Activated CD4-positive, alpha-beta T cell treated with anti-CD3 and anti-CD28 coated beads for 36 hours (primary cell): ENCODE results near the gene HDDC3. TPM values are rescaled to one million over a fixed set of nuclear protein-coding genes. Genes with fewer than 3 reads are reported as not detected.

Experiments
- ATAC-seq: fragments of 200-7000 bp; cut with Tn5 transposase; one replicate; pipeline ENCODE4 v1.10.0; 2021; ENCODE audit warnings: mild to moderate bottlenecking, moderate library complexity
- CTCF ChIA-PET: fragments of 350-600 bp; sonication (Branson Sonifier 250); formaldehyde crosslinking; loops from one replicate; lab custom pipeline; 2021; ENCODE audit warnings: antibody characterized with exemption; lab: Charles Lee
- POLR2A ChIA-PET: fragments of 350-600 bp; sonication (Branson Sonifier 250); formaldehyde crosslinking; loops from one replicate; lab custom pipeline; 2021; ENCODE audit warnings: antibody characterized with exemption, inconsistent platforms; lab: Charles Lee
- DNase-seq: peaks from one replicate; pipeline ENCODE4 v3.0.0-alpha.2; 2020
- H3K27ac Mint-ChIP-seq: one replicate; pipeline ENCODE4 v1.8.0; 2021; ENCODE audit warnings: mixed read lengths
- H3K27me3 Mint-ChIP-seq: one replicate; pipeline ENCODE4 v1.8.0; 2021; ENCODE audit warnings: mixed read lengths
- H3K36me3 Mint-ChIP-seq: one replicate; pipeline ENCODE4 v1.8.0; 2021; ENCODE audit warnings: low read depth, mixed read lengths
- H3K4me1 Mint-ChIP-seq: one replicate; pipeline ENCODE4 v1.8.0; 2021; ENCODE audit warnings: mixed read lengths
- H3K4me3 Mint-ChIP-seq: one replicate; pipeline ENCODE4 v1.8.0; 2021; ENCODE audit warnings: mild to moderate bottlenecking, moderate library complexity, mixed read lengths
- H3K9me3 Mint-ChIP-seq: one replicate; pipeline ENCODE4 v1.8.0; 2021; ENCODE audit warnings: low read depth, mixed read lengths
- intact Hi-C, 2 experiments: fragments of 100-400 bp; cut with DNase I in 1 of 2; cut with micrococcal nuclease in 1 of 2; formaldehyde crosslinking; loops; one replicate each; pipeline versions ENCODE4 v1.14.2 to v1.15.1; 2022 to 2024; cut with DNase I, micrococcal nuclease
- total RNA-seq, 2 experiments: library from RNA; stranded (reverse); gene quantifications; one replicate each; pipeline ENCODE4 v1.2.3, GENCODE V29; 2021

The HDDC3 gene
- total RNA-seq, 2 experiments from 2014 or later, result 34.2 to 41.2 TPM

GRCh38 chr15:90942354-90943120 is 10.2 kb upstream of the HDDC3 start:
- CTCF ChIA-PET, result interaction anchor here (0.6 to 5.1 kb wide), 4 partner anchors 9 to 84 kb away, joined by 3 to 42 read pairs (median 5); partner anchors contain the start of genes HDDC3 and UNC45A
- peaks cover 42% of the 10 kb centered on the region for H3K36me3 Mint-ChIP-seq
- POLR2A ChIA-PET, result interaction anchor here (1.4 kb wide), 1 partner anchor 11 kb away, joined by 6 read pairs; no protein-coding TSS in a partner anchor
- intact Hi-C loops, result no loop called here
- H3K4me1 Mint-ChIP-seq, result no peaks in the 10 kb centered on the region
- no peak overlapping the region for H3K27ac Mint-ChIP-seq
- no peak for ATAC-seq
- no peak for DNase-seq
- H3K27me3 Mint-ChIP-seq, result no peaks in the 10 kb centered on the region
- H3K9me3 Mint-ChIP-seq, result no peaks in the 10 kb centered on the region
- no peak overlapping the region for H3K4me3 Mint-ChIP-seq

- Mint-ChIP-seq H3K36me3 (peaks cover 42% of the 10 kb centered on the region), H3K4me1 (peaks cover 8% of the 10 kb centered on the region), H3K27me3 (no peaks in the 10 kb centered on the region), H3K4me3 (no peak overlapping the region), H3K9me3 (no peaks in the 10 kb centered on the region), H3K27ac (no peak overlapping the region)
- POLR2A ChIA-PET, result interaction anchor here (1.4 kb wide), 1 partner anchor 10 kb away, joined by 6 read pairs; no protein-coding TSS in a partner anchor
- ATAC-seq (no peak), DNase-seq (no peak)
- CTCF ChIA-PET, result interaction anchor here (0.7 to 5.1 kb wide), 5 partner anchors 7 to 293 kb away, joined by 3 to 42 read pairs (median 4); partner anchors contain the start of genes HDDC3 and UNC45A
- intact Hi-C loops, result no loop called here
Observed at GRCh38 chr15:90941038-90941437, 8.7 kb upstream of the HDDC3 start.

GRCh38 chr15:90939756-90940155 is 7.4 kb upstream of the HDDC3 start:
- DNase-seq (no peak), ATAC-seq (no peak)
- H3K27ac Mint-ChIP-seq, result no peak overlapping the region
- H3K9me3 Mint-ChIP-seq, result no peaks in the 10 kb centered on the region
- peaks cover 10% of the 10 kb centered on the region for H3K4me1 Mint-ChIP-seq
- intact Hi-C loops, result loop anchor here in 1 of 2 experiments (10.0 kb wide), 1 partner anchor 1365 kb away; the partner anchor contains the start of gene TICRR
- ChIA-PET POLR2A (interaction anchor here (1.2 kb wide), 1 partner anchor 15 kb away, joined by 4 read pairs; the partner anchor contains the start of gene RCCD1), CTCF (interaction anchor here (0.5 to 11.3 kb wide), 4 partner anchors 19 to 235 kb away, joined by 3 to 139 read pairs (median 3); partner anchors contain the start of gene RCCD1)
- H3K4me3 Mint-ChIP-seq, result no peak overlapping the region
- no peaks in the 10 kb centered on the region for H3K27me3 Mint-ChIP-seq
- H3K36me3 Mint-ChIP-seq, result peaks cover 37% of the 10 kb centered on the region

GRCh38 chr15:90938261-90938660 is 5.9 kb upstream of the HDDC3 start:
- no peak overlapping the region for H3K4me3 Mint-ChIP-seq
- no peak overlapping the region for H3K27ac Mint-ChIP-seq
- peaks cover 19% of the 10 kb centered on the region for H3K4me1 Mint-ChIP-seq
- ChIA-PET CTCF (interaction anchor here (0.8 to 11.3 kb wide), 2 partner anchors 20 to 233 kb away, joined by 3 to 139 read pairs; partner anchors contain the start of gene RCCD1), POLR2A (no interaction called here)
- intact Hi-C loops, result loop anchor here in 1 of 2 experiments (10.0 kb wide), 1 partner anchor 1363 kb away; the partner anchor contains the start of gene TICRR
- DNase-seq, result no peak
- H3K36me3 Mint-ChIP-seq, result peaks cover 33% of the 10 kb centered on the region
- H3K27me3 Mint-ChIP-seq, result no peaks in the 10 kb centered on the region
- no peaks in the 10 kb centered on the region for H3K9me3 Mint-ChIP-seq
- no peak for ATAC-seq

- H3K27me3 Mint-ChIP-seq, result no peaks in the 10 kb centered on the region
- ATAC-seq (no peak), DNase-seq (no peak)
- H3K36me3 Mint-ChIP-seq, result peaks cover 26% of the 10 kb centered on the region
- no peaks in the 10 kb centered on the region for H3K9me3 Mint-ChIP-seq
- ChIA-PET POLR2A (interaction anchor here (0.6 kb wide), 1 partner anchor 1754 kb away, joined by 3 read pairs; no protein-coding TSS in a partner anchor), CTCF (interaction anchor here (0.7 to 11.3 kb wide), 5 partner anchors 11 to 77 kb away, joined by 3 to 164 read pairs (median 6); partner anchors contain the start of genes MAN2A2 and RCCD1)
- intact Hi-C loops, result loop anchor here in 1 of 2 experiments (10.0 kb wide), 1 partner anchor 1362 kb away; the partner anchor contains the start of gene TICRR
- H3K27ac Mint-ChIP-seq, result no peak overlapping the region
- peak overlapping the region; percentile 63 for H3K4me3 Mint-ChIP-seq
- peaks cover 24% of the 10 kb centered on the region for H3K4me1 Mint-ChIP-seq
Observed at GRCh38 chr15:90936823-90937222, 4.5 kb upstream of the HDDC3 start.

- Mint-ChIP-seq H3K27ac (peak within 1 kb of the TSS; percentile 86), H3K27me3 (no peaks in the 10 kb centered on the region), H3K36me3 (peaks cover 30% of the 10 kb centered on the region), H3K4me1 (peaks cover 36% of the 10 kb centered on the region), H3K4me3 (peak within 1 kb of the TSS; percentile 63), H3K9me3 (no peaks in the 10 kb centered on the region)
- intact Hi-C loops, result loop anchor here (1.0 to 10.0 kb wide), 15 partner anchors 20 to 1967 kb away; partner anchors contain the start of genes BLM (in 2 of the 2), PRC1 (in 2 of the 2), AP3S2 (in 1 of the 2) and CHD2 (in 1 of the 2)
- ATAC-seq (peak; percentile 77), DNase-seq (peak; percentile 98)
- CTCF ChIA-PET, result interaction anchor here (0.5 to 11.3 kb wide), 24 partner anchors 9 to 1192 kb away, joined by 3 to 164 read pairs (median 4); partner anchors contain the start of genes BLM, FES, MAN2A2 and RCCD1
- POLR2A ChIA-PET, result interaction anchor here (0.6 to 1.8 kb wide), 9 partner anchors 13 to 258 kb away, joined by 3 to 14 read pairs (median 6); partner anchors contain the start of genes BLM, MAN2A2 and RCCD1
Observed at GRCh38 chr15:90934949-90935751, 2.8 kb upstream of the HDDC3 start, which contains the start of gene UNC45A. Gene UNC45A, plus strand, starts transcription at chr15:90935285. Its CDS starts 40 bp downstream, at chr15:90935325.

- Mint-ChIP-seq H3K36me3 (peaks cover 29% of the 10 kb centered on the region), H3K27me3 (no peaks in the 10 kb centered on the region), H3K9me3 (no peaks in the 10 kb centered on the region), H3K27ac (peak overlapping the region; percentile 86), H3K4me1 (peaks cover 41% of the 10 kb centered on the region), H3K4me3 (peak overlapping the region; percentile 63)
- ATAC-seq, result peak; percentile 37
- ChIA-PET POLR2A (interaction anchor here (1.2 to 1.8 kb wide), 5 partner anchors 20 to 217 kb away, joined by 4 to 14 read pairs (median 7); partner anchors contain the start of genes BLM, MAN2A2 and RCCD1), CTCF (interaction anchor here (0.5 to 11.3 kb wide), 27 partner anchors 9 to 1191 kb away, joined by 3 to 164 read pairs (median 5); partner anchors contain the start of genes BLM, FES, MAN2A2 and RCCD1)
- peak; percentile 95 for DNase-seq
- intact Hi-C loops, result loop anchor here (1.0 to 10.0 kb wide), 10 partner anchors 20 to 1968 kb away; partner anchors contain the start of genes AP3S2 (in 1 of the 2), BLM (in 1 of the 2), CHD2 (in 1 of the 2) and IDH2 (in 1 of the 2)
Observed at GRCh38 chr15:90934256-90934948, 2.1 kb upstream of the HDDC3 start.

GRCh38 chr15:90933301-90933700 is 952 bp upstream of the HDDC3 start:
- H3K9me3 Mint-ChIP-seq, result no peaks in the 10 kb centered on the region
- H3K27me3 Mint-ChIP-seq, result no peaks in the 10 kb centered on the region
- peak overlapping the region; percentile 49 for H3K27ac Mint-ChIP-seq
- H3K4me3 Mint-ChIP-seq, result peak overlapping the region; percentile 99
- peaks cover 27% of the 10 kb centered on the region for H3K36me3 Mint-ChIP-seq
- ChIA-PET CTCF (interaction anchor here (0.6 to 11.3 kb wide), 28 partner anchors 8 to 733 kb away, joined by 3 to 164 read pairs (median 6); partner anchors contain the start of genes FES, MAN2A2 and RCCD1), POLR2A (interaction anchor here (0.6 to 2.2 kb wide), 3 partner anchors 31 to 88 kb away, joined by 3 to 15 read pairs (median 3); partner anchors contain the start of gene MAN2A2)
- intact Hi-C loops, result loop anchor here (5.0 to 10.0 kb wide), 6 partner anchors 96 to 1969 kb away; partner anchors contain the start of genes AP3S2 (in 1 of the 2), CHD2 (in 1 of the 2), IDH2 (in 1 of the 2) and NGRN (in 1 of the 2)
- peaks cover 47% of the 10 kb centered on the region for H3K4me1 Mint-ChIP-seq
- DNase-seq (no peak), ATAC-seq (no peak)

GRCh38 chr15:90932660-90932991 is 277 bp upstream of the HDDC3 start:
- no peak for ATAC-seq
- DNase-seq, result no peak
- peak overlapping the region; percentile 99 for H3K27ac Mint-ChIP-seq
- no peaks in the 10 kb centered on the region for H3K9me3 Mint-ChIP-seq
- ChIA-PET CTCF (interaction anchor here (0.5 to 11.3 kb wide), 43 partner anchors 8 to 613 kb away, joined by 3 to 164 read pairs (median 4); partner anchors contain the start of genes BLM, FES, MAN2A2 and RCCD1), POLR2A (interaction anchor here (0.6 to 2.2 kb wide), 8 partner anchors 28 to 89 kb away, joined by 3 to 15 read pairs (median 4); partner anchors contain the start of genes MAN2A2 and PRC1)
- no peaks in the 10 kb centered on the region for H3K27me3 Mint-ChIP-seq
- peak overlapping the region; percentile 99 for H3K4me3 Mint-ChIP-seq
- peaks cover 26% of the 10 kb centered on the region for H3K36me3 Mint-ChIP-seq
- intact Hi-C loops, result loop anchor here (1.0 to 10.0 kb wide), 10 partner anchors 29 to 1970 kb away; partner anchors contain the start of genes AP3S2 (in 1 of the 2), CHD2 (in 1 of the 2), IDH2 (in 1 of the 2) and MAN2A2 (in 1 of the 2)
- H3K4me1 Mint-ChIP-seq, result peaks cover 47% of the 10 kb centered on the region
